Activated CD4-positive, alpha-beta T cell treated with anti-CD3 and anti-CD28 coated beads, Interleukin-10, Interleukin-2, amounts not matched to agents 100 ng/mL and 50 ng/mL, durations not matched to agents 16 hours and 8 hours (primary cell): Measurements from ENCODE around the gene USF2.

Source experiments
- DNase-seq: peaks from one replicate; pipeline ENCODE4 v3.0.0-alpha.2; 2020

Gene USF2

DNA sequence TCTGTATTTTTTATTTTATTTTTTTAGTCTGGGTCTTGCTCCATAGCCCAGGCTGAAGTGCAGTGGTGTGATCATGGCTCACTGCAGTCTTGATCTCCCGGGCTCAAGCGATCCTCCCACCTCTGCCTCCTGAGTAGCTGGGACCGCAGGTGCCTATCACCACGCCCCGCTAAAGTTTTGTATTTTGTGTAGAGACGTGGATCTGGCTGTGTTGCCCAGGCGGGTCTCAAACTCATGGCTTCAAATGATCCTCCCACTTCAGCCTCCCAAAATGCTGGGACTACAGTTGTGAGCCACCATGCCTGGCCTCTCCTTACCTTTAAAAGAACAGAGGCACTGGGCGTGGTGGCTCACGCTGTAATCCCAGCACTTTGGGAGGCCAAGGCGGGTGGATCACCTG is 19.0 kb downstream of the USF2 start:
- no peak for DNase-seq

- no peak for DNase-seq
Measured at GRCh38 chr19:35288331-35288730, 19.6 kb downstream of the USF2 start.

GRCh38 chr19:35288906-35289305 is 20.1 kb downstream of the USF2 start:
- no peak for DNase-seq

DNA sequence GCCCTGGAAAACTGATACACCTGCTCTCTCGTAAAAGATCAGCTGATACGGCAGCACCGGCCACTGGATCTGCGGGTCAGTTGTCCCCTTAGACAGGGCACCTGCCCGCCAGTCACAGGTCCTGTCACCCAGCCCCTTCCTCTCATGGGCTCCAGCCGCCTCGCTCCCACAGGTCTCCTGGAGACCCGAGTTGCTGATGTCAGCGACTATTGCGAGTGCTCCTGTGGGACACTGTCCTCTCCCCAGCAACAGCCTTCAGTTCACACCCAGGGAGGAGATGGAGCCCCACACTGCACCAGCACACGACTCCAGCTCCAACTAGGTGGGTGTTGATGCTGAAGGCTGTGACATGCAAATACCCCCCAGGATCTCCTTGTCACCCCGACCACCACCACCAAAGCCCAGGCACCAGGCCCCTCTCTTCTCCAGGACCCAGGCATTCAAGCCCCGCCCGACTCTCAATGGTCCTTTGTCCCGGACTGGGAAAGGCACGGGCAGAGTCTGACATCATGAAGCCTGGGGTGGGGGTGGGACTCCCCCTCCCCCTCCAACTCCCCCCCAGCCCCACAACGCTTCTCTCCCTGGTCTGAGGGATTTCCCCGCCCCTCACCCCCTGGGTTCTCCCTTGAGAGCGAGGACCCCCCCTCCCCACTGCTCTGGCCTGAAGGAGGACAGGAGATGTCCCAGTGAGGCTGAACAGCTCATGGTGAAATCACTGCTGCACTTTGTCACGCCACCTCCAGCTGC is 21.8 kb downstream of the USF2 start:
- no peak for DNase-seq

DNA sequence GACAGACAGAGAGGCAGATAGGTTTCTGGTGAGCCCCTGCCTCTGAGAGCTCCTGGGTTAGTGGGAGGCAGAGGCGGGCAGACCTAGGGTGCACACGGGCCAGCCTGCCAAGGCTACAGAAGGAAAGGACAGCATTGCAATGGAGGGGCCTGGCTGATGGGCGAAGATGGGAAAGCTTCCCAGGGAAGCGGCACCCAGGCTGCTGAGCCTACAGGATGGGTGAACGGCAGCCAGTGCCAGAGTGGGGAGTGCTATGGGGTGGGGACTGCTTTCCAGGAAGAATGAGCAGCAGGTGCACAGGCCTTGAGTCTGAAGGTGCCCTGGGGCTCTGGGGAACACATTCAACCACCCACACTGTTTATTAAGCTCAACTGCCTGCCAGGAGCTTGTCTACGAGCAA is 22.5 kb downstream of the USF2 start:
- no peak for DNase-seq

DNA sequence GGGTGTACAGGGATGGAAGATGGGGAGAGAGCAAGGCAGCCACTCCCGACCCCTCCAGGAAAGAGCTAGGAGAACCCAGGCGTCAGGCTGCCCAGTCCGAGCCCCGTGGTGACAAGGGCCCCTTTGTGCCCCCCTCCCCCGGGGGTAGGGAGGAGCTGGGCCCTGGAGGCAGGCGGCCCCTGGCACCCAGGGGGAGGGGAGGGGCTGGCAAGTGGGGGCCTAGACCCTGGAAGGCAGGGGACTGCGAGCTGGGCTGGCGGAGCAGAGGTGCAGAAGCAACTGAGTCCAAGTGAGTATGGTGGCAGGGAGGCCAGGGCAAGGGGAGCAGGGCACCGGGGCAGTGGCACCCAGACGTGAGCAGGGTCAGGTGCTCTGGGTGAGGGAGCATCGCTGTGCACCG is 23.2 kb downstream of the USF2 start, which contains the start of gene MAG:
Gene MAG (plus strand): TSS at position 246 of the 400 bp plus-strand sequence. CDS start 3,248 bp downstream, outside the sequence.
- no peak for DNase-seq

- DNase-seq: no peak
Measured at GRCh38 chr19:35292421-35293362, 23.9 kb downstream of the USF2 start.

DNA sequence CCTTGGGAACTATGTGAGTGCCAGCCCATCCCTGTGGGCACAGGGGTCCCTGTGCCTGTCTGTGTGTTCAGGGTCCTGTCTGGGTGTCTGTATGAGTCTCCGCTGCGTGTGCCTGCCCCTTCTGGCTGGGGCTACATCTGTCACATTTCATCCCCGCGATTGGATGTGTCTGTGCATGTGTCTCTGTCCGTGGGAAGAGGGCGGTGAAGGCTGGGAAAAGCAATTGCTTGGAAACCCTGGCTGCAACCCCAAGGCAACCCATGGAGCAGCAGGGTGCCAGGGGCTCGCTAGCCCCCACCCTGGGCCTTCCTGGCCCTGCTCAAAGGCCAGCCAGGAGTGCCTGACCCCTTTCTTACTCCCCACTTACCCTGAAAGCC is 24.6 kb downstream of the USF2 start:
- DNase-seq: no peak

DNA sequence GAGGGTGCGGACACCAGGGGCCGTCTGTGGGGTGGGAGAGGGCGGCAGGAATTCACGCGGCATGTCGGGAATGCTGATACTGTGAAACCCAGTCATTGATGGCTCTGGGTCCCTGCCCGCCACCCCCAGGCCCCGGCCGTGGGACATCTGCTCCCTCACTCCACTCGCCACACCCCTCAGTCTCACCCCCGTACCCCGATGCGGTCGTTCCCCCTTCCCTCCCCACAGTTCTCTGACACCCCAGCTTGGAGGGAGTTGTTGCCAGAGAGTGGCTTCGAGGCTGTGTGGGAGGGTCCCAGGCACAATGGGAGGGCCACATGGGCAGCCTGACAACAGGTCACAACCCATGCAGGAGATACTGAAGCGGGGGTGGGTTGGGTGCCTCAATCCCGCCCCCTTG is 25.0 kb downstream of the USF2 start:
- DNase-seq: no peak

- DNase-seq: no peak
Measured at GRCh38 chr19:35294328-35294727, 25.6 kb downstream of the USF2 start.

- DNase-seq: no peak
Measured at GRCh38 chr19:35294859-35295791, 26.4 kb downstream of the USF2 start.

DNA sequence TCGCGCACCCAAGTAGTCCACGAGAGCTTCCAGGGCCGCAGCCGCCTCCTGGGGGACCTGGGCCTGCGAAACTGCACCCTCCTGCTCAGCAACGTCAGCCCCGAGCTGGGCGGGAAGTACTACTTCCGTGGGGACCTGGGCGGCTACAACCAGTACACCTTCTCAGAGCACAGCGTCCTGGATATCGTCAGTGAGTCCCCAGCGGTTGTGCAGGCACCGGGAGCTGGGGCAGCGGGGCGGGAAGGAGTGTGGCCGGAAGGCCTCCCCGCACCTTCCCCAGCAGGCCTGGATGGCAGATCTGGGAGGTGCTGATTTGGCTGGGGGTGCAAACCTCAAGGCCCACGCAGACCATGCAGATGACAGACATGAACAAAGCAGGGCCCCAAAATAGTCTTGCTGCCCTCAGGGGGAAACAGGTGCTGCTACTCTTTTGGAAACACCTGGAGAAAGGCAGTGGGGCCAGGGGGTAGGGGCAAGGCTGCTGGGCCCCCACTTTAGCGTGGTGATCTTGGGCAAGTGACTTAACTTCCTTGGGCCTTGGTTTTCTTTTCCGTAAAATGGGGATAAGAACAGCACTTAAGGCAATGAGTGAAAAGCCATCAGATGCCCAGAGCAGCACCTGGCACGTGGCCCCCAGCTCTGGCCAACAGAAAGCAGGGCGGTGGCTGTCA is 27.2 kb downstream of the USF2 start:
- peak; percentile 14 for DNase-seq

DNA sequence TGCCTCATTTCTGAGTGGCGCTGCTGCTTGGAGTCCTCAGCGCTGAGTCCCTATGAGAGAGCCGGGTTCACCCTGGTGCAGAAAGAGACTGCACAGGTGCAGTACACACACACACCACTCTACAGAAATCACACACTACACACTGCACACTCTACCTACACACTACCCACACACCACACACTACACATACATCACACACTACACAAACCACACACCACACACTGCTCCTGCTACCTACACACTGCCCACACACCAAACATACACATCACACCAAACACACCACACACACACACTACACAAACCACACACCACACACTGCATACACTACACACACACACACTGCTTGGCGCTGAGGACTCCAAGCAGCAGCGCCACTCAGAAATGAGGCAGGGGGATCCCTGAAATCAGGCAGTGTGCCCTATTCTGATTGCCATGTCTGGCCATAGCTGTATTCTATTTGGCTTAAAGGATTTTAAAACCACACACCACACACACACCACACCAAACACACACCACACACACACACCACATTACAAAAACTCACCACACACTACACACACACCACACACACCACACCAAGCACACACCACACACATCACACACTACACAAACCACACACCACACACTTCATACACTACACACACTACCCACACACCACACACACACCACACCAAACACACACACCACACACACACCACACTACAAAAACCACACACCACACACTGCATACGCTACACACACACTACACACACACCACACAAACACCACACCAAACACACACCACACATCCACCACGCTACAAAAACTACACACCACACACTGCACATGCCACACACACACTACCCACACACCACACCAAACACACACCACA is 28.1 kb downstream of the USF2 start:
- DNase-seq: no peak

- DNase-seq: no peak
Measured at GRCh38 chr19:35297515-35297848, 28.7 kb downstream of the USF2 start.

DNA sequence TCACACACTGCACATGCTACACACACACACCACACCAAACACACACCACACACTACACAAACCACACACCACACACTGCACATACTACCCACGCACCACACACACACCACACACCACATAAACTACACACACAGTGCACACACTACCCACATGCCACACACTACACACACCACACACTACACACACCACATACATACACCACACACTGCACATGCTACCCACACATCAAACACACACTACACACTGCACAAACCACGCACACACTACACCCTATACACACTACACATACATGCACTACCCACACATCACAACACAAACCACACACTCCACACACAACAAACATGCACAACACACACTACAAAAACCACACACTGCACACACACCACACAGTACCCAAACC is 29.2 kb downstream of the USF2 start:
- DNase-seq: no peak

DNA sequence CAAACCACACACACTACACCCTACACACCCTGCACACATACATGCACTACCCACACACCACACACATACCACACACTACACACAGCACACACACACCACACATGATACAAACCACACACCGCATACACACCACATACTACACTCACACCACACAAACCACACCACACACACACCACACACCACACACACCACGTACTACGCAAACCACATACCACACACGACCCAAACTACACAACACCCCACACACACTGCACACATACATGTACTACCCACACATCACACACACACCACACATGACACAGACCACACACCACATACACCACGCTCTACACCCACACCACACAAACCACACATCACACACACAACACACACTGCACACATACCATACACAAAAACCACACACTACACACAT is 29.8 kb downstream of the USF2 start:
- no peak for DNase-seq

DNA sequence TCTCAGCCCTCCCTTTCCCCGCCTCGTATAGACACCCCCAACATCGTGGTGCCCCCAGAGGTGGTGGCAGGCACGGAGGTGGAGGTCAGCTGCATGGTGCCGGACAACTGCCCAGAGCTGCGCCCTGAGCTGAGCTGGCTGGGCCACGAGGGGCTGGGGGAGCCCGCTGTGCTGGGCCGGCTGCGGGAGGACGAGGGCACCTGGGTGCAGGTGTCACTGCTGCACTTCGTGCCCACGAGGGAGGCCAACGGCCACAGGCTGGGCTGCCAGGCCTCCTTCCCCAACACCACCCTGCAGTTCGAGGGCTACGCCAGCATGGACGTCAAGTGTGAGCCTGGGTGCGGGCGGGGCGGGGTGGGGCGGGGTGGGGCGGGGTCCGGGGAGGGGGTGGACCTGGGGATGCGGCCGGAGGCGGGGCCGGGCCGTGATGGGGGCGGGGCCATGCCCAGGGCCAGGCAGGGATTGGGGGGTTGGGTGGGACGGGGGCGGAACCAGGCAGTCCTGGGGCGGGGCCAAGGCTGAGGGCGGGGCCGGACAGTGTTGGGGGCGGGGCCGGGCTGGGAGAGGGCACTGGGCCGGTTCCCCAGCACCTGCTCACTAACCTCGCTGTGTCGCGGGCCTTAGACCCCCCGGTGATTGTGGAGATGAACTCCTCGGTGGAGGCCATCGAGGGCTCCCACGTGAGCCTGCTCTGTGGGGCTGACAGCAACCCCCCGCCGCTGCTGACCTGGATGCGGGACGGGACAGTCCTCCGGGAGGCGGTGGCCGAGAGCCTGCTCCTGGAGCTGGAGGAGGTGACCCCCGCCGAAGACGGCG is 31.0 kb downstream of the USF2 start:
- no peak for DNase-seq

DNA sequence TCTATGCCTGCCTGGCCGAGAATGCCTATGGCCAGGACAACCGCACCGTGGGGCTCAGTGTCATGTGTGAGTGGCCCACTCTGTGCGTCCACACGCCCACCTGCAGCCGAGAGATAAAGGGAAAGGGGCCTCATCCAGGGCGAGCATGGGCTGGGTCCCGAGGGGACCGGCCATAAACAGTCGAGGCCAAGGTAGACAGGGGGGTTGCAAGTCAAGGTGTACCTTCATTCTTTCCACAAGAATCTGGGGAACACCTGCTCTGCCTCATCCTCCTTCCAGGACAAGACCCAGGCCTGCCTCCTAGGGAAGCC is 31.5 kb downstream of the USF2 start:
- no peak for DNase-seq

DNA sequence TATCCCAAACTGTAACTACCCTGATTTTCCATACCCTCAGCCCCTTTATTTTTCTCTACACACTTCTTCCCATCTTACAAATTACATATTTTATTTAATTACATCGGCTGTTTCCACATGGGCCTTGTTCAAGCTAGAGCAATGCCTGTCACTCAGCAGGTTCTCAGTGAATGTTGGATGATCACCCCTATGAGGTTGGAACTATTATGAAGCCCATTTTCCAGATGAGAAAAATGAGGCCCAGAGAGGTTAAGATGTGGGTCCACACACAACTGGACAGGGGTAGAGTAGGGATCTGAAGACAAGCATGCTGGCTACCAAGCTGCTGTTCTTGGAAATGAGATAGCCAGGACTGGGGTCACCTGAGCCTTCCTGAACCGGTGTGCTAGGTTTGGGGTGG is 33.2 kb downstream of the USF2 start:
- DNase-seq: no peak

DNA sequence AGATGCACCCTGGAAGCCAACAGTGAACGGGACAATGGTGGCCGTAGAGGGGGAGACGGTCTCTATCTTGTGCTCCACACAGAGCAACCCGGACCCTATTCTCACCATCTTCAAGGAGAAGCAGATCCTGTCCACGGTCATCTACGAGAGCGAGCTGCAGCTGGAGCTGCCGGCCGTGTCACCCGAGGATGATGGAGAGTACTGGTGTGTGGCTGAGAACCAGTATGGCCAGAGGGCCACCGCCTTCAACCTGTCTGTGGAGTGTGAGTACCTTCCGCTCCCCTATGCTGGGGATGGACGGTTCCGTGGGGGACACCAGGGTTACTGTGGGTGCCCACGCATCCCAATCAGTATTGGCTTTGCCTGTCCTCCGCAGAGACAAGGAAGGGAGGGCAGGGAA is 33.7 kb downstream of the USF2 start:
- no peak for DNase-seq
